WTC11 (cell line): ENCODE results near the gene SLC37A1. TPM values are rescaled to one million over a fixed set of nuclear protein-coding genes. Genes with fewer than 3 reads are reported as not detected.

Experiments used
- ATAC-seq: fragments of 200-7000 bp; cut with Tn5 transposase; 2 replicates; pipeline ENCODE4 v1.10.0; 2021; ENCODE audit warnings: mild to moderate bottlenecking, moderate library complexity
- CTCF ChIA-PET: fragments of 300-600 bp; sonication (Branson Sonifier 250); formaldehyde crosslinking; loops from one replicate; lab custom pipeline; 2021; ENCODE audit warnings: antibody characterized with exemption; lab: Charles Lee
- POLR2A ChIA-PET: fragments of 350-600 bp; sonication (Branson Sonifier 250); formaldehyde crosslinking; loops from one replicate; lab custom pipeline; 2021; ENCODE audit warnings: antibody characterized with exemption; lab: Charles Lee
- DNase-seq: peaks from one replicate; pipeline ENCODE4 v3.0.0; 2021; ENCODE audit warnings: low spot score
- H3K27ac Mint-ChIP-seq: 2 replicates; pipeline ENCODE4 v1.8.0; 2021; ENCODE audit warnings: mixed read lengths
- H3K27me3 Mint-ChIP-seq: 2 replicates; pipeline ENCODE4 v1.8.0; 2021; ENCODE audit warnings: low read depth, mild to moderate bottlenecking, moderate library complexity, mixed read lengths
- H3K36me3 Mint-ChIP-seq: 2 replicates; pipeline ENCODE4 v1.8.0; 2021; ENCODE audit warnings: mixed read lengths
- H3K4me1 Mint-ChIP-seq: 2 replicates; pipeline ENCODE4 v1.8.0; 2022; ENCODE audit warnings: mixed read lengths
- H3K4me3 Mint-ChIP-seq: 2 replicates; pipeline ENCODE4 v1.8.0; 2021; ENCODE audit warnings: mild to moderate bottlenecking, moderate library complexity, mixed read lengths
- H3K9me3 Mint-ChIP-seq: 2 replicates; pipeline ENCODE4 v1.8.0; 2021; ENCODE audit warnings: mixed read lengths
- ATF1 ChIP-seq: sonication (generic); formaldehyde crosslinking; IDR thresholded peaks from 2 replicates; pipeline ENCODE4 v1.8.1; 2023; ENCODE audit warnings: mild to moderate bottlenecking, moderate library complexity, missing genetic modification reagents
- ATF2 ChIP-seq: sonication (generic); formaldehyde crosslinking; IDR thresholded peaks from 2 replicates; pipeline ENCODE4 v1.8.1; 2022; ENCODE audit warnings: low read depth, missing genetic modification reagents, borderline replicate concordance
- ATF6 ChIP-seq: sonication (generic); formaldehyde crosslinking; IDR thresholded peaks from 2 replicates; pipeline ENCODE4 v1.8.1; 2023; ENCODE audit warnings: mild to moderate bottlenecking, missing genetic modification reagents
- CBFB ChIP-seq: sonication (generic); formaldehyde crosslinking; IDR thresholded peaks from 2 replicates; pipeline ENCODE4 v1.8.1; 2022; ENCODE audit warnings: mild to moderate bottlenecking, low read depth, missing genetic modification reagents
- CREB1 ChIP-seq: sonication (generic); formaldehyde crosslinking; IDR thresholded peaks from 2 replicates; pipeline ENCODE4 v1.8.0; 2023; ENCODE audit warnings: mild to moderate bottlenecking, missing genetic modification reagents
- ELF4 ChIP-seq: sonication (generic); formaldehyde crosslinking; IDR thresholded peaks from 2 replicates; pipeline ENCODE4 v1.8.1; 2022; ENCODE audit warnings: low read depth, mild to moderate bottlenecking, moderate library complexity, missing genetic modification reagents
- EMX1 ChIP-seq: fragments of 250-450 bp; sonication (Bioruptor Pico); IDR thresholded peaks from 2 replicates; pipeline ENCODE4 v1.8.0; 2021; ENCODE audit warnings: mild to moderate bottlenecking
- FOXJ3 ChIP-seq: sonication (generic); formaldehyde crosslinking; IDR thresholded peaks from 2 replicates; pipeline ENCODE4 v1.9.0; 2021; ENCODE audit warnings: missing genetic modification reagents, mild to moderate bottlenecking, borderline replicate concordance
- GABPB1 ChIP-seq: sonication (generic); formaldehyde crosslinking; IDR thresholded peaks from 2 replicates; pipeline ENCODE4 v1.8.1; 2023; ENCODE audit warnings: mild to moderate bottlenecking, missing genetic modification reagents
- JUN ChIP-seq: sonication (generic); formaldehyde crosslinking; IDR thresholded peaks from 2 replicates; pipeline ENCODE4 v1.8.0; 2023; ENCODE audit warnings: mild to moderate bottlenecking, missing genetic modification reagents
- NFATC4 ChIP-seq: fragments of 250-450 bp; sonication (Bioruptor Pico); IDR thresholded peaks from 2 replicates; pipeline ENCODE4 v1.9.0; 2021; ENCODE audit warnings: mild to moderate bottlenecking
- RELA ChIP-seq: sonication (generic); formaldehyde crosslinking; IDR thresholded peaks from 2 replicates; pipeline ENCODE4 v1.8.1; 2022; ENCODE audit warnings: missing genetic modification reagents, mild to moderate bottlenecking, borderline replicate concordance
- SOX15 ChIP-seq: fragments of 250-450 bp; sonication (Bioruptor Pico); IDR thresholded peaks from 2 replicates; pipeline ENCODE4 v1.9.0; 2021; ENCODE audit warnings: mild to moderate bottlenecking
- TCF7 ChIP-seq: sonication (generic); formaldehyde crosslinking; IDR thresholded peaks from 2 replicates; pipeline ENCODE4 v1.8.0; 2022; ENCODE audit warnings: mild to moderate bottlenecking, low read depth, missing genetic modification reagents, moderate library complexity
- ZNF121 ChIP-seq: sonication (generic); formaldehyde crosslinking; IDR thresholded peaks from 2 replicates; pipeline ENCODE4 v1.8.0; 2023; ENCODE audit warnings: missing genetic modification reagents
- ZNF263 ChIP-seq: sonication (generic); formaldehyde crosslinking; IDR thresholded peaks from 2 replicates; pipeline ENCODE4 v1.8.1; 2022; ENCODE audit warnings: low read depth, mild to moderate bottlenecking, moderate library complexity, missing genetic modification reagents
- ZNF396 ChIP-seq: fragments of 250-450 bp; sonication (Bioruptor Pico); IDR thresholded peaks from 2 replicates; pipeline ENCODE4 v1.8.0; 2021; ENCODE audit warnings: mild to moderate bottlenecking, moderate library complexity, borderline replicate concordance
- ZNF416 ChIP-seq: fragments of 250-450 bp; sonication (Bioruptor Pico); IDR thresholded peaks from 2 replicates; pipeline ENCODE4 v1.9.0; 2021; ENCODE audit warnings: mild to moderate bottlenecking, inconsistent platforms
- ZNF423 ChIP-seq: fragments of 250-450 bp; sonication (Bioruptor Pico); IDR thresholded peaks from 2 replicates; pipeline ENCODE4 v2.1.2; 2022; ENCODE audit warnings: mild to moderate bottlenecking, moderate library complexity
- ZNF512 ChIP-seq: sonication (generic); formaldehyde crosslinking; IDR thresholded peaks from 2 replicates; pipeline ENCODE4 v1.8.1; 2022; ENCODE audit warnings: missing genetic modification reagents, borderline replicate concordance
- total RNA-seq: library from RNA; stranded (reverse); gene quantifications from 3 replicates; pipeline ENCODE4 v1.2.3, GENCODE V29; 2021
- TF ChIP-seq, protein P1 (sequence below): sonication (generic); formaldehyde crosslinking; conservative IDR thresholded peaks from 2 replicates; pipeline ENCODE4 v1.8.1; 2022; ENCODE audit warnings: mild to moderate bottlenecking, missing genetic modification reagents
- TF ChIP-seq, protein P2 (sequence below): sonication (generic); formaldehyde crosslinking; IDR thresholded peaks from 2 replicates; pipeline ENCODE4 v1.8.0; 2022; ENCODE audit warnings: mild to moderate bottlenecking, missing genetic modification reagents
- TF ChIP-seq, protein P3 (sequence below): sonication (generic); formaldehyde crosslinking; IDR thresholded peaks from 2 replicates; pipeline ENCODE4 v1.8.1; 2023; ENCODE audit warnings: mild to moderate bottlenecking, missing genetic modification reagents
- TF ChIP-seq, protein P4 (sequence below): sonication (generic); formaldehyde crosslinking; IDR thresholded peaks from 2 replicates; pipeline ENCODE4 v1.8.1; 2023; ENCODE audit warnings: mild to moderate bottlenecking, missing genetic modification reagents, moderate library complexity

SLC37A1 gene
- total RNA-seq, 1 experiment from 2014 or later, result 22.7 TPM

GRCh38 chr21:42613756-42614155 is 100.1 kb downstream of the SLC37A1 start:
- ChIA-PET POLR2A (no interaction called here), CTCF (no interaction called here)
- Mint-ChIP-seq H3K36me3 (peaks cover 4% of the 10 kb centered on the region; the same call in 1 of the 2 replicates), H3K4me3 (no peak overlapping the region), H3K4me1 (no peaks in the 10 kb centered on the region), H3K9me3 (peaks cover 19% of the 10 kb centered on the region), H3K27ac (no peak overlapping the region), H3K27me3 (peaks cover 17% of the 10 kb centered on the region)
- no peak for TF ChIP-seq ZNF423 (CRISPR knock-in tag)
- TF ChIP-seq, protein P1, sequence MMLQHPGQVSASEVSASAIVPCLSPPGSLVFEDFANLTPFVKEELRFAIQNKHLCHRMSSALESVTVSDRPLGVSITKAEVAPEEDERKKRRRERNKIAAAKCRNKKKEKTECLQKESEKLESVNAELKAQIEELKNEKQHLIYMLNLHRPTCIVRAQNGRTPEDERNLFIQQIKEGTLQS (CRISPR knock-in tag), result no peak
- TF ChIP-seq SOX15 (CRISPR knock-in tag), result no peak
- TF ChIP-seq ATF2, result no peak
- TF ChIP-seq, protein P2, sequence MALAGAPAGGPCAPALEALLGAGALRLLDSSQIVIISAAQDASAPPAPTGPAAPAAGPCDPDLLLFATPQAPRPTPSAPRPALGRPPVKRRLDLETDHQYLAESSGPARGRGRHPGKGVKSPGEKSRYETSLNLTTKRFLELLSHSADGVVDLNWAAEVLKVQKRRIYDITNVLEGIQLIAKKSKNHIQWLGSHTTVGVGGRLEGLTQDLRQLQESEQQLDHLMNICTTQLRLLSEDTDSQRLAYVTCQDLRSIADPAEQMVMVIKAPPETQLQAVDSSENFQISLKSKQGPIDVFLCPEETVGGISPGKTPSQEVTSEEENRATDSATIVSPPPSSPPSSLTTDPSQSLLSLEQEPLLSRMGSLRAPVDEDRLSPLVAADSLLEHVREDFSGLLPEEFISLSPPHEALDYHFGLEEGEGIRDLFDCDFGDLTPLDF (CRISPR knock-in tag), result no peak
- no peak for TF ChIP-seq ELF4 (CRISPR knock-in tag)
- no peak for DNase-seq
- ATAC-seq, result no peak

DNA sequence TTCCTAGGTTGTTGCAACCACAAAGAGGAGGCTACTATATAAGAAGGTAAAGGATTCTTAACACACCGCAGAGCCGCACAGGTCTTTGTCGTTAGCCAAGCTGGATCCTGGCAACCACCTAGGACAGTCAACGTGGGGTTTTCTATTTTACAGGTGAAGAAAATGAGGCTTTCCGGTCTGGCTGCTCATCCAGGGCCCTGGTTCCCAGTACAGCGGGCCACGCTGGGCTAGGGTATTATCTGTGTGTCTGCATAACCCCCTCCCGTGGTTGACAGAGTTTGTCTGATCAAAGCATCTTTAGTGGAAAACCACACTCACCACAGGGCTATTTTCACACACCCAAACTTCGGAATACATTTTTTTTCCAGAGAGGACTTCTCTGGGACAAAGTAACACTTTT is 100.7 kb downstream of the SLC37A1 start:
- no peak for ATAC-seq

DNA sequence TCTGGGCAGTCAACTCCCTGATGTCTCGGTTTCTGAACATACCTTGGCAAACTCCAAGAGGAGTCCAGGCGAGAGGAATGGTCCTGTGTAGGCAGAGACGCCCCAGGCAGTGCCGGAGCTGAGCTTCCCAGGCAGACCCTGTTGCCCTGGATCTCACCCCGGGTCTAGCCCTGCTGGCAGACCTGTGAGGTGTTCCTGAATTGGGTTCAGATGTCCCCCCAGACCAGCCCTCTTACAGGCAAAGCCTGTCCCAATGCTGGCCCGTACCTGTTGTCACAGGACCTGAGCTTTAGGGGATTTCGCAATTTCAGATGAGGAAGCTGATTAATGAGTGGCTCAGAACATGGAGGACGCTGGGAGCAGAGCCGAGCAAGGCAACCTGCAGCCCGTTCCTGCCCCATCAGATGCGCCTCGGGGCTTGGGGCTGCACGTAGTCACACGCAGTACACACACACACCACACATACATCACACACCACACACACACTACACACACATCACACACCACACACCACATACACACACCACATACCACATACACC is 101.2 kb downstream of the SLC37A1 start:
- Mint-ChIP-seq H3K4me1 (no peaks in the 10 kb centered on the region), H3K36me3 (peaks cover 4% of the 10 kb centered on the region; the same call in 1 of the 2 replicates), H3K4me3 (no peak overlapping the region), H3K9me3 (peaks cover 7% of the 10 kb centered on the region), H3K27ac (no peak overlapping the region), H3K27me3 (peaks cover 17% of the 10 kb centered on the region)
- ChIA-PET CTCF (interaction anchor here (1.0 to 1.2 kb wide), 3 partner anchors 22 to 54 kb away, joined by 3 to 9 read pairs (median 4); no protein-coding TSS in a partner anchor), POLR2A (no interaction called here)
- DNase-seq (no peak), ATAC-seq (peak; percentile 79)
- no peak for TF ChIP-seq CREB1 (CRISPR knock-in tag)
- TF ChIP-seq ZNF396 (CRISPR knock-in tag), result no peak
- no peak for TF ChIP-seq TCF7
- no peak for TF ChIP-seq ZNF423 (CRISPR knock-in tag)
- TF ChIP-seq ZNF263 (CRISPR knock-in tag), result no peak
- TF ChIP-seq ZNF121 (CRISPR knock-in tag), result no peak
- TF ChIP-seq CBFB, result no peak
- no peak for TF ChIP-seq NFATC4 (CRISPR knock-in tag)
- no peak for TF ChIP-seq FOXJ3 (CRISPR knock-in tag)
- no peak for TF ChIP-seq JUN (CRISPR knock-in tag)
- no peak for TF ChIP-seq ATF6 (CRISPR knock-in tag)

More for the DNA sequence above, 100.7 kb downstream of the SLC37A1 start:
- ChIA-PET CTCF (interaction anchor here (1.0 to 1.2 kb wide), 3 partner anchors 21 to 54 kb away, joined by 3 to 9 read pairs (median 4); no protein-coding TSS in a partner anchor), POLR2A (no interaction called here)
- Mint-ChIP-seq H3K27me3 (peaks cover 17% of the 10 kb centered on the region), H3K27ac (no peak overlapping the region), H3K9me3 (peaks cover 12% of the 10 kb centered on the region), H3K4me1 (no peaks in the 10 kb centered on the region), H3K36me3 (peaks cover 4% of the 10 kb centered on the region; the same call in 1 of the 2 replicates), H3K4me3 (no peak overlapping the region)
- TF ChIP-seq, protein P3, sequence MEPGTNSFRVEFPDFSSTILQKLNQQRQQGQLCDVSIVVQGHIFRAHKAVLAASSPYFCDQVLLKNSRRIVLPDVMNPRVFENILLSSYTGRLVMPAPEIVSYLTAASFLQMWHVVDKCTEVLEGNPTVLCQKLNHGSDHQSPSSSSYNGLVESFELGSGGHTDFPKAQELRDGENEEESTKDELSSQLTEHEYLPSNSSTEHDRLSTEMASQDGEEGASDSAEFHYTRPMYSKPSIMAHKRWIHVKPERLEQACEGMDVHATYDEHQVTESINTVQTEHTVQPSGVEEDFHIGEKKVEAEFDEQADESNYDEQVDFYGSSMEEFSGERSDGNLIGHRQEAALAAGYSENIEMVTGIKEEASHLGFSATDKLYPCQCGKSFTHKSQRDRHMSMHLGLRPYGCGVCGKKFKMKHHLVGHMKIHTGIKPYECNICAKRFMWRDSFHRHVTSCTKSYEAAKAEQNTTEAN, result no peak
- TF ChIP-seq EMX1 (CRISPR knock-in tag) (no peak), GABPB1 (CRISPR knock-in tag) (no peak), RELA (no peak), ZNF512 (no peak), ZNF416 (CRISPR knock-in tag) (no peak), ATF1 (no peak)
- TF ChIP-seq, protein P4, sequence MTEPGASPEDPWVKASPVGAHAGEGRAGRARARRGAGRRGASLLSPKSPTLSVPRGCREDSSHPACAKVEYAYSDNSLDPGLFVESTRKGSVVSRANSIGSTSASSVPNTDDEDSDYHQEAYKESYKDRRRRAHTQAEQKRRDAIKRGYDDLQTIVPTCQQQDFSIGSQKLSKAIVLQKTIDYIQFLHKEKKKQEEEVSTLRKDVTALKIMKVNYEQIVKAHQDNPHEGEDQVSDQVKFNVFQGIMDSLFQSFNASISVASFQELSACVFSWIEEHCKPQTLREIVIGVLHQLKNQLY (CRISPR knock-in tag), result no peak
- no peak for DNase-seq
